ENCODE measurements around the gene HLA-DRB1. TPM values are rescaled to one million over a fixed set of nuclear protein-coding genes. Genes with fewer than 3 reads are reported as not detected.
"Not testable (repeated sequence)": the region's sequence is repeated elsewhere in the genome, so short reads cannot be mapped to it uniquely, and the experiment has no call there.

The HLA-DRB1 gene
- 10 to 100 TPM; 78.2 to 91.3 TPM for total RNA-seq
- long read RNA-seq, donor 1, transcript HLA-DRB1-201 (6 exons, 1,229 nt), result major isoform, 38 of 64 reads
- long read RNA-seq, donor 1, partial matches to known transcripts, result 25 of 64 reads
- long read RNA-seq, donor 1, other reads (novel, unspliced or antisense), result 1 of 64 reads
- long read RNA-seq, donor 2, transcript HLA-DRB1-201 (6 exons, 1,229 nt), result major isoform, 125 of 206 reads
- long read RNA-seq, donor 2, partial matches to known transcripts, result 28 of 206 reads
- long read RNA-seq, donor 2, other reads (novel, unspliced or antisense), result 53 of 206 reads

DNA sequence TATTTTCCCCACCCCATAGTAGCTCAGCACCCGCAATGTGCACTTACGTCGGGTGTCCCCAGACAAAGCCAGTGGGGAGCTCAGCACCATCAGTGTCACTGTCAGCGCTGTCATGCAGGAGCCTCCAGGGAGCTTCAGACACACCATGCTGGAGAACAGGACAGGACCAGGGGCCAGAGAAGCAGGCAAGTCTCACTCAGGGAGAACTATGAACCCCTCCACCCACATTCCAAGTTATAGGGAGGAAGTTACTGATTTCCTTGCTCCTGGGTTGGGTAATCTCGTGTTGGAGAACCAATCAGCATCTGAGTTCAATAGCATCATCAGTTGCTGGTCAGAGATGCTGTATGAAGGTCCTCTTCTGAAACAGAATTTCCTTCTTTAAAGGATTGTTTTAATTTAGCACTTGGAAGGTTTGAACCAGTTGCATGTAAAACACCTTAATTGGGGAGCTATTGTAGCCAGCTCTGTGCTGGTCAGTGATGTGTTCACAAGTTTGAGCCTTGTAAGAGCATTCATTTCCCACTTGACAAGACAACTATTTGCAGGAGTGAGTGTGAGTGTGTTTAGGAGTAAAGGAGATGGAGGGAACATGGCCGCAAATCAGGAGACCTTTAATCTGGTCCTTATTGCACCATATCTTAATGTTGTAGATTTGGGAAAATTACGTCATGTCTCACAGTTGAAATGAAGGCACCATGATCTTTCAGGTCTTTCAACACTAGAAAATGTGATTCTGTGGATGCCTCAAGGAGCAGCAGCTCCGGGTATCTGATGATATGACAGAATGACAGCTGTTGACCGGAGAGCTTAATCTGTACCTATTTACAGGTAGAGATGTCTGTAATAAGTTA, at the start of gene HLA-DRB1:
Gene HLA-DRB1 (minus strand): TSS at position 253 of the 854 bp plus-strand sequence. CDS start 106 bp downstream, at position 147.
- no peak for DNase-seq (ENCODE audit: low spot score)
- intact Hi-C loops (cut with DNase I), result no loop called here

GRCh38 chr6:32638532-32639219, 49.0 kb upstream of the HLA-DRB1 start:
- DNase-seq (ENCODE audit: low spot score), result no peak
- intact Hi-C loops (cut with DNase I), result no loop called here

- intact Hi-C loops (cut with DNase I), result no loop called here
- no peak for DNase-seq (ENCODE audit: low spot score)
Observed at GRCh38 chr6:32637883-32638282, 48.2 kb upstream of the HLA-DRB1 start.

DNA sequence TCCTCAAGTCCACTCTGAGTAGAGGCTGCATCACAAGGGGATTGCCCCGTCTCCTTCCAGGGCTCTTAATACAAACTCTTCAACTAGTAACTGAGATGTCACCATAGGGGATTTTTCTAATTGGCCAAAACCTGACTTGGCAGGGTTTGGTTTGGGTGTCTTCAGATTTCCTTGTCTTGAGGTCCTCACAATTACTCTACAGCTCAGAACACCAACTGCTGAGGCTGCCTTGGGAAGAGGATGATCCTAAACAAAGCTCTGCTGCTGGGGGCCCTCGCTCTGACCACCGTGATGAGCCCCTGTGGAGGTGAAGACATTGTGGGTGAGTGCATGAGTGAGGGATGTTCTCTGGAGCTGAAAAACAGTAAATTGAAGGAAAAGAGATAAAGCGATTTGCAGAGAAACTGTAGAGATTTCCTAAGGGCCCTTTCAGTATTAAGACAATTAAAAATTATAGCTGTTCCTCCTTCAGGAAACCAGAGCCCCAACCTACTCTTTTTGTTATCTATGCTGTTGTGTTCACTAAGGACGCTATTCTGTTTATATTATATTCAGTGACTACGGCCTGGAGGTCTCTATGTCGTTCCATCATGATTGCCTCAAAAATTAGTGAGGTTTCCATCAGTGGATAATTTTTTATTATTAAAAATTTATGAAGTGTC, 47.7 kb upstream of the HLA-DRB1 start, which contains the start of gene HLA-DQA1:
Gene HLA-DQA1 (plus strand): TSS at position 188 of the 662 bp plus-strand sequence. CDS start 53 bp downstream, at position 241.
- intact Hi-C loops (cut with DNase I), result no loop called here
- no peak for DNase-seq (ENCODE audit: low spot score)

GRCh38 chr6:32635526-32636123, 46.0 kb upstream of the HLA-DRB1 start:
- DNase-seq (ENCODE audit: low spot score), result no peak
- intact Hi-C loops (cut with DNase I), result no loop called here

DNA sequence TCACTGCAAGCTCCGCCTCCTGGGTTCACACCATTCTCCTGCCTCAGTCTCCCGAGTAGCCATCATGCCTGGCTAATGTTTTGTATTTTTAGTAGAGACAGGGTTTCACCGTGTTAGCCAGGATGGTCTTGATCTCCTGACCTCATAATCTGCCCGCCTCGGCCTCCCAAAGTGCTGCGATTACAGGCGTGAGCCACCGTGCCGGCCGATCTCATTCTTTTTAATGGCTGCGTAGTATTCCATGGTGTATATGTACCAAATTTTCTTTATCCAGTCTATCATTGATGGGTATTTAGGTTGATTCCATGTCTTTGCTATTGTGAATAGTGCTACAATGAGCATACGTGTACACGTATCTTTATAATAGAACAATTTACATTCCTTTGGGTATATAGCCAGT, 40.1 kb upstream of the HLA-DRB1 start:
- intact Hi-C loops (cut with DNase I); DNase-seq (ENCODE audit: low spot score): not testable (repeated sequence)

DNA sequence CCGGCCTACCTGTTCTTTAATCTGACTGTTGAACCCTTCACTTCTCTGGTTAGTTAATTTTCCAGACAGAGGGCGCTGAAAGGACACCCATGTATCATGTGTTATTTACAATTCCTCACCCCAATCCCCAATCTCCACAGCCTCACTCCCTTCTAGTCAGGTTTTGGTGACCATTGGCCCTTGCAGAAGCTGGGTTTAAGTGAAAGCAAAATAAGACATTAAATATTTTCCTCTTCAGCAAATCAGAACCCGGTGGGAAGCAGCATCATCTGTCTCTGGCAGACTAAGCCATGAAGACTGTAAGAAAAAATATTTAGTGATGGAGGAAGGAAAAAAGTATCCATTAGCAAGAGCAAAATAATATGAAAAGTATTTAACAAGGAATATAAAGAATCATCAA, 38.2 kb upstream of the HLA-DRB1 start:
- DNase-seq (ENCODE audit: low spot score), result no peak
- intact Hi-C loops (cut with DNase I), result no loop called here

DNA sequence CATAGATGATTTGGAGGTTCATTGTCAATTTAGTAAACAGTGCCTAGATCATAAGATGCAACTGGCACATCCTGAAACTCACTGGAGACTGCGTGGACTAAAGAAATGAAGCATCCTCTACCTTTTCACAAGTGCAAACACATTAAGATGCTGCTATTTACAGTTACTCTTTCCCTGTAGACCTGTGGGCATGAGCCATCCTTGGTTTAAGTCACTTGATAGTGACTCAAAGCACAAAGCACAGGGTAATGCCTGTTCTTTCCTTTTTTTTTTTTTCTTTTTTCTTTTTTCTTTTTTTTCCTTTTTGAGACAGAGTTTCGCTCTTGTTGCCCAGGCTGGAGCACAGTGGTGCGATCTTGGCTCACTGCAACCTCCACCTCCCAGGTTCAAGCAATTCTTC, 37.6 kb upstream of the HLA-DRB1 start:
- DNase-seq (ENCODE audit: low spot score), result no peak
- intact Hi-C loops (cut with DNase I), result no loop called here

- no peak for DNase-seq (ENCODE audit: low spot score)
- intact Hi-C loops (cut with DNase I), result no loop called here
Observed at GRCh38 chr6:32625137-32625536, 35.5 kb upstream of the HLA-DRB1 start.

- DNase-seq (ENCODE audit: low spot score), result no peak
- intact Hi-C loops (cut with DNase I), result no loop called here
Observed at GRCh38 chr6:32624565-32624964, 34.9 kb upstream of the HLA-DRB1 start.

- intact Hi-C loops (cut with DNase I), result no loop called here
Observed at GRCh38 chr6:32623693-32624092, 34.0 kb upstream of the HLA-DRB1 start.

DNA sequence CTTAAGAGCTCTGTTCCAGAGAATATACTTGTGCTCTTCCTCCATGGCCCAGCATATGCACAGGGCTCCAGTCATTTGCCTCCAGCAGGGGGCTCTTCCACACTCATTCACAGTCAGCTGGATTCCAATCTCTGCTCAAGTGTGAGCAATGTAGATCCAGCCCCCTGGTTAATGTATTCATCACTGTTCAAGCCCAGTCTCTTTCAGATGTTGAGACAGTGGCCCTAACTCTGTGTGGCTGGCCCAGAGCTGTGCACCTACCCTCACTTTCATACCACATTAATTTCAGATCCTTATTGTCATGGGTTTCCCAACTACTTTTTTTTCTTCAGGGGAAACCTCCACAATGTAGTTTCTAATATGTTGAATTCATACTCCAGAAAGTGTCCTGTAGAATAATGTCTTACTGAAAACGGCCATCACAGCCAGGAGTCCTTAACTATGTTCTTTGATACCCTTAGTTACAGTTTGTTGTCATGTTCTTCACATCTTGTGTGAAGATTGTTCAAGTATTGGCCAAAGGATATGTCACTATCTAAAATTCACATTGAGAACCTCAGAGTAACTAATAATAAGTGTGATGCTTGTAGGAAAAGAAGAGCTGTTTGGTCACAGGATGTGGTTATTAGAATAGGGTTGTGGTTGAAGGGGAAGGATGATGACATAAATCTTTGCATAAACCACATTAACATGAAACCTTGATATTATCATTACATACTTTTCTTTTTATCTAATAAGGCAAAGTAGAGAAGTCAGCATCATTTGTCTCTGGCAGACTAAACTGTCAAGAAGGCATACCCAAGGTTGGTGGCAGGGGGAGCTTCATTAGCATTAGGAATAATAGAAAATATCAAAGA, 33.1 kb upstream of the HLA-DRB1 start:
- intact Hi-C loops (cut with DNase I), result no loop called here

More at GRCh38 chr6:32623693-32624092, 34.0 kb upstream of the HLA-DRB1 start:
- DNase-seq (ENCODE audit: low spot score), result no peak

GRCh38 chr6:32621372-32621771, 31.7 kb upstream of the HLA-DRB1 start:
- intact Hi-C loops (cut with DNase I), result no loop called here

More for the DNA sequence above, 33.1 kb upstream of the HLA-DRB1 start:
- DNase-seq (ENCODE audit: low spot score), result no peak

GRCh38 chr6:32617751-32618150, 28.1 kb upstream of the HLA-DRB1 start:
- intact Hi-C loops (cut with DNase I), result no loop called here

More at GRCh38 chr6:32621372-32621771, 31.7 kb upstream of the HLA-DRB1 start:
- no peak for DNase-seq (ENCODE audit: low spot score)

DNA sequence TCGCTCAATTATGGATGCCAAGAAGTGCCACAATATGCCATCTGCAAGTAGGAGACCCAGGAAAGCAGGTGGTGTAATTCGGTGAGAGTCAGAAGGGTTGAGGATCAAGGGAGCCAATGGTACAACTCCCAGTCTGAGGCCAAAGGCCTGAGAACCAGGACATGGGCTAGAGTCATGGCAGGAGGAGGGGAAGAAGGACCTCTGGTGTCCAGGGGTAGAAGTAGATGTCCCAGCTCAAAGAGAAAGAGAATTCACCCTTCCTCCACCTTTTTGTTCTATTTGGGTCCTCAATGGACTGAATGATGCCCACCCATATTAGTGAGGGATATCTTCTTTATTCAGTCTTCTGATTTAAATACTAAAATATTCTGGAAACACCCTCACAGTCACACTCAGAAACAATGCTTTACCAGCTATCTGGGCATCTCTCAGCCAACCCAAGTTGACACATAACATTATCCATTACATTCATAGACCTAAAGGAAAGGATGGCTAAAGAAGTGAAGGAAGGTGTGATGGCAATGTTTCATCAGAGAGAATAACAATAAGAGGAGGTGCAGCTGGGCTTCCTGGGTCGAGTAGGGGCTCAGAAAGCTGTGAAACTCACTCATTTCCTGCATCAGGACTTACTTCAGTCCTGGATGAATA, 26.4 kb upstream of the HLA-DRB1 start:
- no peak for DNase-seq (ENCODE audit: low spot score)
- intact Hi-C loops (cut with DNase I), result no loop called here

More at GRCh38 chr6:32617751-32618150, 28.1 kb upstream of the HLA-DRB1 start:
- no peak for DNase-seq (ENCODE audit: low spot score)

GRCh38 chr6:32614366-32615081, 24.9 kb upstream of the HLA-DRB1 start:
- DNase-seq (ENCODE audit: low spot score), result no peak
- intact Hi-C loops (cut with DNase I), result no loop called here

DNA sequence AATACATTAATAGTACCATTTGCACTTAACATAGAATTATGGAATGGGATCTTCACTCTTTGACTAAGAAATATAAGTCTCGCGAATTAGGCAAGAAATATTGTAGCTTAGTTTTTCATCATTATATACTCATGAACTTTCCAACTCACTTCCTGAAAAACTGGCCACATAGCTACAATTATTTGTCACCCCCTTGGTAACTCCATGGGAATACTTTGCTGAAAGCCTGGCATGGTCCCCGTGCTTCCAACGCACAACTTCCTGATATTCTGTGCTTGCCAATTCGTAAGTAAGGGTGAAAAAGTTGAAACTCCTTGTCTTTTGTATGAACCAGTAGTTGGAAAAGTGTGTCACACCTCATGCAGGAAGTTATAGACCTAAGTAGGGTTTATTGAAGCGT, 23.8 kb upstream of the HLA-DRB1 start:
- intact Hi-C loops (cut with DNase I), result no loop called here

More for the DNA sequence above, 23.8 kb upstream of the HLA-DRB1 start:
- no peak for DNase-seq (ENCODE audit: low spot score)

Data from posterior vena cava (tissue), 2 donors.